ENCODE measurements around the gene HSD17B2.
"Not testable (repeated sequence)": the region's sequence is repeated elsewhere in the genome, so short reads cannot be mapped to it uniquely, and the experiment has no call there.

HSD17B2 gene

GRCh38 chr16:82135844-82136243, 100.8 kb downstream of the HSD17B2 start:
- no peak for DNase-seq (ENCODE audit: low read depth)

- DNase-seq (ENCODE audit: low read depth) = no peak
Observed at GRCh38 chr16:82136956-82137821, 102.1 kb downstream of the HSD17B2 start.

DNA sequence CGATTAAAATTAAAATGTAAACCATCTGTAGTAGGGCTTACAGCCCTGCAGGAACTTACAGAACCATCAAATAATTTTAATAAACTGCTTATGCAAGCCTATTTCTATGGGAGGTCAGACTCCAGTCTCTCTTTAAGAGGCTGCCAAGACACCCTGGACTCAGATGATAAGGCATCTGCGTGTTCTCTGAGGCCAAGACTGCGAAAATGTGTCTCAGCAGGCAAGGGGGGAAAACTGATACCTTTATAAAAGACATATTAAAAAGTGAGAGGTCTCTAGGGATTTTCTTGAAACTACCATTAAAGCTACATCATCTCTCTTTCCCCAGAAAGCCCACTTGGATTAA, 102.7 kb downstream of the HSD17B2 start:
- DNase-seq (ENCODE audit: low read depth) = no peak

GRCh38 chr16:82138478-82139285, 103.6 kb downstream of the HSD17B2 start:
- DNase-seq (ENCODE audit: low read depth) = no peak

GRCh38 chr16:82139286-82139571, 104.2 kb downstream of the HSD17B2 start:
- not testable (repeated sequence) for DNase-seq (ENCODE audit: low read depth)

- no peak for DNase-seq (ENCODE audit: low read depth)
Observed at GRCh38 chr16:82146556-82146955, 111.5 kb downstream of the HSD17B2 start.

DNA sequence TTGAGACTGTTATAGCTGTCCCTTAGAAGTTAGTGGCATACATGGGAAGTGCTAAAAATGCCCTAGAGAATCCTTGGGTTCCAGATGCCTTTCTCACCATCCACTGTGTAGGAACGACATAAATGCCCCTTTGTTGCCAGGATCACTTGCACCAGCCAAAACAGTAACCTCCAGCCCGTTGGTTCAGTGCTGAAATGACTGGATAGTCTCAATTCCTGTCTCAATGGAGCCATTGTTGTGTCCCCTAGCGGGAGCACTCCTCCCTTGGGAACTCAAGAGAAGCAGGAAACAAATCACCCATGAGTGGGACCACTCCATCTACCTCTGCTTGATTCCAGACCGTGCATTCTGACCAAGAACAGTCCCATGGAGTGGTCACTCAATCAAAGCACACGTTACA, 111.9 kb downstream of the HSD17B2 start:
- DNase-seq (ENCODE audit: low read depth) = no peak

GRCh38 chr16:82147546-82147945, 112.5 kb downstream of the HSD17B2 start:
- no peak for DNase-seq (ENCODE audit: low read depth)
